ENCODE results near the gene DHTKD1. TPM values are rescaled to one million over a fixed set of nuclear protein-coding genes. Genes with fewer than 3 reads are reported as not detected.
A peak's percentile ranks its signal among the peaks of the same experiment; 100 is the strongest.

Gene DHTKD1, protein sequence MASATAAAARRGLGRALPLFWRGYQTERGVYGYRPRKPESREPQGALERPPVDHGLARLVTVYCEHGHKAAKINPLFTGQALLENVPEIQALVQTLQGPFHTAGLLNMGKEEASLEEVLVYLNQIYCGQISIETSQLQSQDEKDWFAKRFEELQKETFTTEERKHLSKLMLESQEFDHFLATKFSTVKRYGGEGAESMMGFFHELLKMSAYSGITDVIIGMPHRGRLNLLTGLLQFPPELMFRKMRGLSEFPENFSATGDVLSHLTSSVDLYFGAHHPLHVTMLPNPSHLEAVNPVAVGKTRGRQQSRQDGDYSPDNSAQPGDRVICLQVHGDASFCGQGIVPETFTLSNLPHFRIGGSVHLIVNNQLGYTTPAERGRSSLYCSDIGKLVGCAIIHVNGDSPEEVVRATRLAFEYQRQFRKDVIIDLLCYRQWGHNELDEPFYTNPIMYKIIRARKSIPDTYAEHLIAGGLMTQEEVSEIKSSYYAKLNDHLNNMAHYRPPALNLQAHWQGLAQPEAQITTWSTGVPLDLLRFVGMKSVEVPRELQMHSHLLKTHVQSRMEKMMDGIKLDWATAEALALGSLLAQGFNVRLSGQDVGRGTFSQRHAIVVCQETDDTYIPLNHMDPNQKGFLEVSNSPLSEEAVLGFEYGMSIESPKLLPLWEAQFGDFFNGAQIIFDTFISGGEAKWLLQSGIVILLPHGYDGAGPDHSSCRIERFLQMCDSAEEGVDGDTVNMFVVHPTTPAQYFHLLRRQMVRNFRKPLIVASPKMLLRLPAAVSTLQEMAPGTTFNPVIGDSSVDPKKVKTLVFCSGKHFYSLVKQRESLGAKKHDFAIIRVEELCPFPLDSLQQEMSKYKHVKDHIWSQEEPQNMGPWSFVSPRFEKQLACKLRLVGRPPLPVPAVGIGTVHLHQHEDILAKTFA
- total RNA-seq (2022) (57.8 and 61.4 TPM in 2 replicates), Bru-seq, nascent RNA (percentile 72 among the genes with signal in this experiment), BruChase-seq, experiment 1, labeled RNA remaining after a 2-hour chase (percentile 78 among the genes with signal in this experiment), BruChase-seq, experiment 2, labeled RNA remaining after a 6-hour chase (percentile 87 among the genes with signal in this experiment)
- long read RNA-seq, full-length matches to known transcripts: 31 of 60 reads
- long read RNA-seq, partial matches to known transcripts: 6 of 60 reads
- long read RNA-seq, other reads (novel, unspliced or antisense): 23 of 60 reads

DNA sequence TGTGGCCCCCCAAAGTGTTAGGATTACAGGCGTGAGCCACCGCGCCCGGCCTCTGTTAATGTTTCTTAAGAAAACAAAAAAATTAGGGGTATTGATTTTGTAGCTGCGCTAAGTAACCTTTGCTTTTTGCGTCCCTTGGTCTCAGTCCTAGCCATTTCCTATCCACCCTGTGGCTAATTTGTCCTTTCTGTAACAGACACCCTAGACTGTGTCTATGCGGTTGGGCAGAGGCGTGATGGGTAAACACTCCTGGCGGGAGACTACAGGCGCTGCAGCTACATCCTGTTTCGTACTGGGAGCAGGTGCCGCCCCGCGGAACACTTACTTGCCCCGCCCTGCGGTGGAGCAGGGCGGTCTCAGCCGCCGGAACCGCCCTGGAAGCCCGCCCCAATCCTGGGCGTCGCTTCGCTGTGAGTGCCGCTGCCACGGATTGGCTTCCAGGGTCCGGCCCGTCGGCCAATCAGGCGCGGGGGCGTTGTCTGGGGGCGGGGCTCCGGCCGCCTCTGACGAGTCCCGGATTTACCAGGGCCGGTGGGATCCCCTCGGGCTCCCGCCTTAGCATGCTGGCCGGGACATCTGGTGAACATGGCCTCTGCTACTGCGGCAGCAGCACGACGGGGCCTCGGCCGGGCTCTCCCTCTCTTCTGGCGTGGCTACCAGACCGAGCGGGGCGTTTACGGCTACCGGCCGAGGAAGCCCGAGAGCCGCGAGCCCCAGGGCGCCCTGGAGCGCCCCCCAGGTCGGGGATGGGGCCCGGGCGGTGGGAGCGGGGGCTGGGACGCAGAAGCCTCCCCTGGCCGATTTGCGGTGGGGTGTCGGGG is at the start of gene DHTKD1:
TSS of gene DHTKD1 (plus strand) at position 506 of the 821 bp plus-strand sequence. CDS start at position 586, 80 bp downstream.
- Mint-ChIP-seq H3K9me3 (ENCODE audit: unreplicated experiment) (no peaks in the 10 kb centered on the region), H3K4me1 (ENCODE audit: low read depth, unreplicated experiment) (peaks cover 11% of the 10 kb centered on the region), H3K4me3 (ENCODE audit: unreplicated experiment) (peak within 1 kb of the TSS; percentile 63), H3K27me3 (ENCODE audit: insufficient read depth, unreplicated experiment) (no peaks in the 10 kb centered on the region), H3K36me3 (ENCODE audit: insufficient read depth, unreplicated experiment) (peaks cover 8% of the 10 kb centered on the region), H3K27ac (ENCODE audit: unreplicated experiment) (peak within 1 kb of the TSS; percentile 66)
- intact Hi-C loops (cut with micrococcal nuclease; ENCODE audit: unreplicated experiment): loop anchor here (1.0 to 2.0 kb wide), 4 partner anchors 25 to 194 kb away; no protein-coding TSS in a partner anchor
- Histone ChIP-seq H3K4me1 (peaks cover 9% of the 10 kb centered on the region; the same call in 1 of the 2 replicates), H3K36me3 (ENCODE audit: control insufficient read depth, insufficient read depth, low read length) (no peaks in the 10 kb centered on the region), H3K27me3 (replicated peaks; ENCODE audit: control insufficient read depth, insufficient read depth, low read length) (no peaks in the 10 kb centered on the region), H3K4me3 (ENCODE audit: low read depth, low read length) (peak within 1 kb of the TSS; percentile 77), H3K9me3 (no peaks in the 10 kb centered on the region)
- TF ChIP-seq, protein P1, sequence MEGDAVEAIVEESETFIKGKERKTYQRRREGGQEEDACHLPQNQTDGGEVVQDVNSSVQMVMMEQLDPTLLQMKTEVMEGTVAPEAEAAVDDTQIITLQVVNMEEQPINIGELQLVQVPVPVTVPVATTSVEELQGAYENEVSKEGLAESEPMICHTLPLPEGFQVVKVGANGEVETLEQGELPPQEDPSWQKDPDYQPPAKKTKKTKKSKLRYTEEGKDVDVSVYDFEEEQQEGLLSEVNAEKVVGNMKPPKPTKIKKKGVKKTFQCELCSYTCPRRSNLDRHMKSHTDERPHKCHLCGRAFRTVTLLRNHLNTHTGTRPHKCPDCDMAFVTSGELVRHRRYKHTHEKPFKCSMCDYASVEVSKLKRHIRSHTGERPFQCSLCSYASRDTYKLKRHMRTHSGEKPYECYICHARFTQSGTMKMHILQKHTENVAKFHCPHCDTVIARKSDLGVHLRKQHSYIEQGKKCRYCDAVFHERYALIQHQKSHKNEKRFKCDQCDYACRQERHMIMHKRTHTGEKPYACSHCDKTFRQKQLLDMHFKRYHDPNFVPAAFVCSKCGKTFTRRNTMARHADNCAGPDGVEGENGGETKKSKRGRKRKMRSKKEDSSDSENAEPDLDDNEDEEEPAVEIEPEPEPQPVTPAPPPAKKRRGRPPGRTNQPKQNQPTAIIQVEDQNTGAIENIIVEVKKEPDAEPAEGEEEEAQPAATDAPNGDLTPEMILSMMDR (IDR thresholded peaks at IDR 0.05; ENCODE audit: insufficient read depth in 1 of 2, low read depth in 1 of 2, low read length in 1 of 2, severe bottlenecking in 1 of 2, unreplicated experiment in 1 of 2): peak in 1 of 2 experiments; percentile 61
- BruUV-seq (replicated peaks): no TSS peak
- DNase-seq: peak; percentile 99 to 100
- CTCF ChIA-PET: interaction anchor here (0.7 to 1.4 kb wide), 2 partner anchors 19 to 26 kb away, joined by 6 to 7 read pairs; partner anchors contain the start of gene UPF2
- POLR2A ChIA-PET: interaction anchor here (0.5 to 1.6 kb wide), 8 partner anchors 16 to 410 kb away, joined by 3 to 25 read pairs (median 3); partner anchors contain the start of gene UPF2

DNA sequence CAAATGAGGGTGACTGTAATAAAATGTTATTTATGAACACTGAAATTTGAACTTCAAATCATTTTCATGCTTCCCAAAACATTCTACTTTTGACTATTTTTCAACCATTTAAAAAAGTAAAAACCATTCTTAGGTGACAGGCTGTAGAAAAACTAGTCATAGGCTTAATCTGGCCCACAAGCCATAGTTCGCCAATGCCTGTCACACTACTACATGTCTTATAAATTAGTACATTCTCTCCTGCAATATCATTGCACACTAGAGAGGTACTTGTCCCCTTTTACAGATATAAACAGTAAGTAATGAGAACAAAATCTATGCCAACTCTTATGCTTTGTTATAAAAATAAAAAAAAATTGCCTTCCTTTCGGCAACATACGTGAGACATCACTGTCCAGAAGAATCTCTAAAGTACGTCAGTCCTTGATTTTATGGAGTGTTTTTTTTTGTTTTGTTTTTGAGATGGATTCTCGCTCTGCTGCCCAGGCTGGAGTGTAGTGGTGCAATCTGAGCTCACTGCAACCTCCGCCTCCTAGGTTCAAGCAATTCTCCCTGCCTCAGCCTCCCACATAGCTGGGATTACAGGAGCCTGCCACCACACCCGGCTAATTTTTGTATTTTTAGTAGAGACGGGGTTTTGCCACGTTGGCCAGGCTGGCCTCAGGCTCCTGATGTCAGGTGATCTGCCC is 49.3 kb upstream of the DHTKD1 start:
- H3K36me3 ChIP-seq (ENCODE audit: control insufficient read depth, insufficient read depth, low read length): 0 out of 2 replicates have a peak, but pooled peaks cover 1% of the 10 kb centered on the region
- H3K4me3 ChIP-seq (ENCODE audit: low read depth, low read length): no peak overlapping the region
- Mint-ChIP-seq H3K4me1 (ENCODE audit: low read depth, unreplicated experiment) (no peaks in the 10 kb centered on the region), H3K36me3 (ENCODE audit: insufficient read depth, unreplicated experiment) (peaks cover 27% of the 10 kb centered on the region), H3K27ac (ENCODE audit: unreplicated experiment) (no peak overlapping the region), H3K4me3 (ENCODE audit: unreplicated experiment) (no peak overlapping the region), H3K27me3 (ENCODE audit: insufficient read depth, unreplicated experiment) (no peaks in the 10 kb centered on the region), H3K9me3 (ENCODE audit: unreplicated experiment) (no peaks in the 10 kb centered on the region)
- TF ChIP-seq, protein P1 (IDR thresholded peaks at IDR 0.05; ENCODE audit: insufficient read depth in 1 of 2, low read depth in 1 of 2, low read length in 1 of 2, severe bottlenecking in 1 of 2, unreplicated experiment in 1 of 2): no peak
- no peaks in the 10 kb centered on the region for H3K4me1 ChIP-seq
- intact Hi-C loops (cut with micrococcal nuclease; ENCODE audit: unreplicated experiment): no loop called here
- ChIA-PET POLR2A (no interaction called here), CTCF (no interaction called here)
- H3K27me3 ChIP-seq (replicated peaks; ENCODE audit: control insufficient read depth, insufficient read depth, low read length): no peaks in the 10 kb centered on the region
- DNase-seq: no peak
- no peaks in the 10 kb centered on the region for H3K9me3 ChIP-seq
- BruUV-seq (replicated peaks): no TSS peak

Data from Caco-2 (cell line).